OCI-LY1 (cell line): ENCODE results near the gene CD69.

Experiments used
- H2AFZ ChIP-seq: fragments of 200-600 bp; sonication (generic), shearing (Covaris generic); 2 replicates; pipeline ENCODE4 v1.6.0; 2014; ENCODE audit warnings: antibody characterized with exemption, mild to moderate bottlenecking, low read length
- H3F3A ChIP-seq: fragments of 200-600 bp; sonication (generic), shearing (Covaris generic); 2 replicates; pipeline ENCODE4 v1.6.0; 2014; ENCODE audit warnings: mild to moderate bottlenecking, antibody characterized with exemption, low read length, moderate library complexity; ENCODE audit not compliant: insufficient read depth
- H3K27ac ChIP-seq: fragments of 200-600 bp; sonication (generic); 2 replicates; pipeline ENCODE4 v1.5.1; 2014; ENCODE audit warnings: low read length, mixed run types, mild to moderate bottlenecking, low read depth; ENCODE audit not compliant: poor library complexity, severe bottlenecking
- H3K27me3 ChIP-seq: fragments of 200-600 bp; sonication (generic); 2 replicates; pipeline ENCODE4 v1.6.0; 2014; ENCODE audit warnings: antibody characterized with exemption, mild to moderate bottlenecking, low read length, moderate library complexity; ENCODE audit not compliant: insufficient read depth
- H3K36me3 ChIP-seq: fragments of 200-600 bp; sonication (generic); 2 replicates; pipeline ENCODE4 v1.6.1; 2014; ENCODE audit warnings: mild to moderate bottlenecking, antibody characterized with exemption, low read length, moderate library complexity, mixed read lengths; ENCODE audit not compliant: insufficient read depth
- H3K4me1 ChIP-seq: fragments of 200-600 bp; sonication (generic); 2 replicates; pipeline ENCODE4 v1.5.1; 2014; ENCODE audit warnings: mild to moderate bottlenecking, low read length, moderate library complexity; ENCODE audit not compliant: insufficient read depth, severe bottlenecking
- H3K4me2 ChIP-seq: fragments of 200-600 bp; sonication (generic), shearing (Covaris generic); 2 replicates; pipeline ENCODE4 v1.6.1; 2014; ENCODE audit warnings: low read length
- H3K4me3 ChIP-seq: fragments of 200-600 bp; sonication (generic); 2 replicates; pipeline ENCODE4 v1.5.1; 2014; ENCODE audit warnings: low read length, low read depth, mild to moderate bottlenecking, mixed read lengths; ENCODE audit not compliant: poor library complexity, severe bottlenecking
- H3K79me2 ChIP-seq: fragments of 200-600 bp; shearing (Covaris generic); 2 replicates; pipeline ENCODE4 v1.6.1; 2016; ENCODE audit warnings: mixed run types, low read length, mixed read lengths; ENCODE audit not compliant: insufficient read depth
- H3K9ac ChIP-seq: fragments of 200-600 bp; sonication (generic), shearing (Covaris generic); 2 replicates; pipeline ENCODE4 v1.6.1; 2014; ENCODE audit warnings: mild to moderate bottlenecking, low read length, mixed read lengths
- H3K9me2 ChIP-seq: fragments of 200-600 bp; sonication (generic), shearing (Covaris generic); 2 replicates; pipeline ENCODE4 v1.6.1; 2014; ENCODE audit warnings: low read depth, mild to moderate bottlenecking, low read length, mixed read lengths
- H3K9me3 ChIP-seq: fragments of 200-600 bp; shearing (Covaris generic); 2 replicates; pipeline ENCODE4 v1.6.1; 2014; ENCODE audit warnings: low read length, mixed read lengths
- H4K20me1 ChIP-seq: fragments of 200-600 bp; sonication (generic), shearing (Covaris generic); 2 replicates; pipeline ENCODE4 v1.6.0; 2016; ENCODE audit warnings: mild to moderate bottlenecking, low read length; ENCODE audit not compliant: insufficient read depth
- CTCF ChIP-seq: fragments of 200-600 bp; sonication (generic), shearing (Covaris generic); IDR thresholded peaks from 2 replicates; pipeline ENCODE4 v1.5.1; 2017; ENCODE audit warnings: mild to moderate bottlenecking, antibody characterized with exemption, low read length, moderate library complexity, mixed read lengths
- EZH2 ChIP-seq: fragments of 200-600 bp; sonication (generic), shearing (Covaris generic); IDR thresholded peaks from 2 replicates; pipeline ENCODE4 v1.8.0; 2017; ENCODE audit warnings: borderline replicate concordance, mixed run types, mild to moderate bottlenecking, antibody characterized with exemption, low read length, moderate library complexity, mixed read lengths

CD69 gene

DNA sequence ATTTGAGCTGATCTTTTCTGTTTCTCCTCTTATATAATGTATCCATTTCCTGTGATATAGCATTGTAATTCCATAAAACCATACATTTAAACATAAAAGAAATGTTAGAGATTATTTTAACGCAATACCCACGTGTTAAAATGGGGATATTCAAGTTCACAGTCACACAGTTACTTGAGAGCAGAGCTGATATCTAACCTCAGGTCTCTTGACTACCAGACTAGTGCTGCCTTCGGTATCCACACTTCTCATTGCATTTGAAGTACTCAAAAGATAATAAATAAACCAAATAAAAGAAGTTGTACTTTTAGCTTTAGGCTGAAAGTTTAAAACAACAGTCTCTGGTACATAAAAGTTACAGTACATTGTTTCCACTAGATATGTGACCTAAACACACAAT lies 30.7 kb downstream of the CD69 start:
- Histone ChIP-seq H3K9me2 (no peaks in the 10 kb centered on the region), H3K9me3 (no peaks in the 10 kb centered on the region), H3K27ac (peak overlapping the region; percentile 92), H2AFZ (no peak overlapping the region), H3K4me2 (peak overlapping the region; percentile 77), H3K4me1 (peaks cover 56% of the 10 kb centered on the region), H3K4me3 (peak overlapping the region; percentile 71), H3K79me2 (peaks cover 67% of the 10 kb centered on the region), H3K27me3 (no peaks in the 10 kb centered on the region), H3K36me3 (peaks cover 8% of the 10 kb centered on the region; the same call in 1 of the 2 replicates), H3K9ac (peak overlapping the region; percentile 85), H4K20me1 (no peaks in the 10 kb centered on the region), H3F3A (peaks cover 4% of the 10 kb centered on the region; the same call in 1 of the 2 replicates)
- TF ChIP-seq CTCF: no peak
- TF ChIP-seq EZH2: no peak

DNA sequence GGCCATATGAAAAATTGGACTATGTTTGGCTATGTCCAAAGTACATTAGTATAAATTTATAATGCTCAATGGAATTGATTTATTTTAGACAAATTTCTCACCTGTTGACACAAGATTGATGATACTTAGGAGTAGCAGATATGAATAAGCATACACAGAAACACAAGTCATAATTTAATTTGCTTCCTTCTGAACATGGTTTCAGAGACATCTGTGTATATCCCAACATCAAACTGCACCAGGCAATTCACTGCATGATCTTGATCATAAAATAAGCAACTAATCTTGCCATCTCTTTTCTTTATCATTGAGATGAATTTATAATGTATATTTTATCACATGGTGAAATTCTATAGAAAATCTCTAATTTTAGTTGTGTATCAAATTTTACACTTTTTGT lies 31.6 kb downstream of the CD69 start:
- Histone ChIP-seq H3K9me2 (no peaks in the 10 kb centered on the region), H3K4me1 (peaks cover 61% of the 10 kb centered on the region), H3K79me2 (peaks cover 74% of the 10 kb centered on the region), H3K4me3 (peak overlapping the region; percentile 71), H3K4me2 (peak overlapping the region; percentile 77), H3K27ac (no peak overlapping the region), H3K36me3 (peaks cover 8% of the 10 kb centered on the region; the same call in 1 of the 2 replicates), H4K20me1 (no peaks in the 10 kb centered on the region), H3K9ac (no peak overlapping the region; the same call in 1 of the 2 replicates), H3F3A (peaks cover 4% of the 10 kb centered on the region; the same call in 1 of the 2 replicates), H2AFZ (no peak overlapping the region), H3K27me3 (no peaks in the 10 kb centered on the region), H3K9me3 (no peaks in the 10 kb centered on the region)
- TF ChIP-seq CTCF (no peak), EZH2 (no peak)

DNA sequence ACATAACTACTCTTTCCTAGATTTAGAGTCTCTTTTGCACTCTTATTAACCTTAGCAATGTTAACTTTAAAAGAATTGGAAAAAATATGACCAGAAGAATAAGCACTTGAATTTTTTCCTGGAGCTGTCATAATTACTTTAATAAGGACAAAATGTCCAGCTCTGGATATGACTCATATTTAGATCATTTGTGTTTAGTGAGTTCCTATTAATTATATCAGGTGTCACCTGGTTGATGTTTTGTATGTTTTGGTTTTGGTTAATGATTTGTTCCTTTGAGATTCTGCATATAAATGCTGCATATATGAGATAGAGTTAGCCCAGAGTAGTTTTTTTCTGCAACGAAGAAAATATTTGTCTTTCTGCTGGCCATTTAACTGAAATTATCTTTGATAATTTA lies 32.9 kb downstream of the CD69 start:
- peaks cover 74% of the 10 kb centered on the region for H3K79me2 ChIP-seq
- no peak overlapping the region for H2AFZ ChIP-seq
- H3K9me2 ChIP-seq: no peaks in the 10 kb centered on the region
- no peaks in the 10 kb centered on the region for H3K9me3 ChIP-seq
- no peaks in the 10 kb centered on the region for H4K20me1 ChIP-seq
- H3K9ac ChIP-seq: no peak overlapping the region
- H3K27ac ChIP-seq: no peak overlapping the region
- H3K4me2 ChIP-seq: no peak overlapping the region
- peaks cover 61% of the 10 kb centered on the region for H3K4me1 ChIP-seq
- H3K36me3 ChIP-seq: peaks cover 8% of the 10 kb centered on the region
- H3K4me3 ChIP-seq: no peak overlapping the region
- H3K27me3 ChIP-seq: no peaks in the 10 kb centered on the region
- TF ChIP-seq EZH2 (no peak), CTCF (no peak)
- H3F3A ChIP-seq: peaks cover 4% of the 10 kb centered on the region; the same call in 1 of the 2 replicates
